ENCODE data around the gene RTL9. TPM values are rescaled to one million over a fixed set of nuclear protein-coding genes. Genes with fewer than 3 reads are reported as not detected.
"Not testable (repeated sequence)": the region's sequence is repeated elsewhere in the genome, so short reads cannot be mapped to it uniquely, and the experiment has no call there.

Gene RTL9
- total RNA-seq, 4 donors from 2014 or later: under 0.01 TPM; not detected in 3

DNA sequence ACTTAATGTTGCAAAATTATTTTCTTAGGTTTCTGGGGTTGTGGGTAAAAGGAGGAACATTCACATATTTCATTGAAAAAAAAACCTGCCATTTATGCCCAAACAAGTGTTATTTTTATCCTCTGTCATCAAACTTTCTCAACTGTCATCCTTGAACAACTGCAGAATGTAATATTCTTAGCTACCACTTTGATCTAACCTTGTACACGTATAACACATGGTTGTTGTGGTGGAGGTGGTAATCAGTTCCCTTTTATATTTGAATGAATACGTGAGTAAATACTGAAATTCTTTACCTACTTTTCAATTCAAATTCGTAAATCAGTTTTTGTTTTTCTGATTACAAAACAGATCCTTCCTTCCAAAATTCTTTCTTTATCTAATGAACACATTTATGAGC is 37.0 kb upstream of the RTL9 start:
- Histone ChIP-seq H3K4me3 (no peak overlapping the region), H3K4me1 (peaks cover 0 to 6% (median 0%) of the 10 kb centered on the region in 4 donors), H3K27ac (no peak overlapping the region), H3K36me3 (no peaks in the 10 kb centered on the region), H3K27me3 (no peaks in the 10 kb centered on the region), H3K9me3 (no peaks in the 10 kb centered on the region)
- in situ Hi-C loops (cut with MboI; ENCODE audit: low pct_ligation_motif_present in 1 of 4, low pct_unique_long_range_greater_than_20kb in 1 of 4, low sequenced_read_pairs in 3 of 4) (no loop called here), intact Hi-C loops (cut with DNase I; ENCODE audit: low total_unique reads) (no loop called here)
- 48% methylated on average over 3 of the region's 3 CpGs; no CpG with 5 or more reads in 1 of the 2 donors for WGBS, 2 donors (ENCODE audit: low coverage in 1 of 2)
- TF ChIP-seq, protein P1, sequence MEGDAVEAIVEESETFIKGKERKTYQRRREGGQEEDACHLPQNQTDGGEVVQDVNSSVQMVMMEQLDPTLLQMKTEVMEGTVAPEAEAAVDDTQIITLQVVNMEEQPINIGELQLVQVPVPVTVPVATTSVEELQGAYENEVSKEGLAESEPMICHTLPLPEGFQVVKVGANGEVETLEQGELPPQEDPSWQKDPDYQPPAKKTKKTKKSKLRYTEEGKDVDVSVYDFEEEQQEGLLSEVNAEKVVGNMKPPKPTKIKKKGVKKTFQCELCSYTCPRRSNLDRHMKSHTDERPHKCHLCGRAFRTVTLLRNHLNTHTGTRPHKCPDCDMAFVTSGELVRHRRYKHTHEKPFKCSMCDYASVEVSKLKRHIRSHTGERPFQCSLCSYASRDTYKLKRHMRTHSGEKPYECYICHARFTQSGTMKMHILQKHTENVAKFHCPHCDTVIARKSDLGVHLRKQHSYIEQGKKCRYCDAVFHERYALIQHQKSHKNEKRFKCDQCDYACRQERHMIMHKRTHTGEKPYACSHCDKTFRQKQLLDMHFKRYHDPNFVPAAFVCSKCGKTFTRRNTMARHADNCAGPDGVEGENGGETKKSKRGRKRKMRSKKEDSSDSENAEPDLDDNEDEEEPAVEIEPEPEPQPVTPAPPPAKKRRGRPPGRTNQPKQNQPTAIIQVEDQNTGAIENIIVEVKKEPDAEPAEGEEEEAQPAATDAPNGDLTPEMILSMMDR (IDR thresholded peaks at IDR 0.05): no peak
- TF ChIP-seq POLR2A (IDR thresholded peaks at IDR 0.05): no peak
- no peak for TF ChIP-seq EP300 (IDR thresholded peaks at IDR 0.05; ENCODE audit: low read depth)
- no peak for TF ChIP-seq POLR2AphosphoS5 (IDR thresholded peaks at IDR 0.05)
- DNase-seq: no peak

DNA sequence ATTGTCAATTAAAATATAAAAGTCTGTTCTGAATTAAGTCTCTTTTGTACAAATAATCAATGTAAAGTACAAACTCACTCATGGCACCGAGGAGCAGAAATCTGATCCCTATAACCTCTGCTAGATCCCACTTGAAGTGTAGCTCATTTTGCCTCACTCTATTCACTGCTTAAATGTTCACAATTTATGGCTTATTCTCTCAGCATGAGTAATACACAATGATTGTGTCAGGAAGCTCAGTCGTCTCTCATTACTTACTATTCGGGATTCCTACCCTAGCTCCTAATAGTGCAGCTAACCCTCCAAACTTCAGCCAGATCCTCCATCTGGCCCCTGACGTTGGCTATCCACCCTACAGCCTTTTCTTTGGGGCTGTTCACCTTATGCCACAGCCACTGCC is 36.0 kb upstream of the RTL9 start:
- Histone ChIP-seq H3K27ac (no peak overlapping the region), H3K36me3 (no peaks in the 10 kb centered on the region), H3K27me3 (no peaks in the 10 kb centered on the region), H3K4me1 (peaks cover 0 to 6% (median 0%) of the 10 kb centered on the region in 4 donors), H3K9me3 (no peaks in the 10 kb centered on the region), H3K4me3 (no peak overlapping the region)
- DNase-seq: no peak
- intact Hi-C loops (cut with DNase I; ENCODE audit: low total_unique reads): no loop called here
- 48% methylated on average over 4 of the region's 4 CpGs; no CpG with 5 or more reads in 1 of the 2 donors for WGBS, 2 donors (ENCODE audit: low coverage in 1 of 2)
- TF ChIP-seq POLR2A (IDR thresholded peaks at IDR 0.05) (no peak), POLR2AphosphoS5 (IDR thresholded peaks at IDR 0.05) (no peak), EP300 (IDR thresholded peaks at IDR 0.05; ENCODE audit: low read depth) (no peak)
- TF ChIP-seq, protein P1 (IDR thresholded peaks at IDR 0.05): no peak
- in situ Hi-C loops (cut with MboI; ENCODE audit: low pct_ligation_motif_present in 1 of 4, low pct_unique_long_range_greater_than_20kb in 1 of 4, low sequenced_read_pairs in 3 of 4): no loop called here

DNA sequence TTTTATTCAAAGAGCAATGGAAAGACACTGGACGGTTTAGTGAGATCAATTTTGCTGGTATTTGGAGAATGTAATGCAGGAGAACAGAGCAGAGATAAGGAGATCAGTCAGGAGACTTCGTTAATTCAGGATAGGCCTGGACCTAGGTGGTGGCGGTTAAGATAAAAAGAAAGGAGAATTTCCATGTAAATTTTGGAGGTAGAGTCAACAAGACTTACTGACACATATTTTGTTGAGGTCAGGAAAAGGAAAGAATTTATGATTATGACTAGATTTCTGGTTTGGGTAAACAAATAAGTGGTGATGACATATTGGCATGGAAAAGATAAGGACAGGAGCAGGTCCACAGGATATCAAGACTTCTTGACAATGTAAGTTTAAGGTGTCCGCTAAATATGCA is 31.9 kb upstream of the RTL9 start:
- Histone ChIP-seq H3K4me1 (no peaks in the 10 kb centered on the region), H3K27me3 (no peaks in the 10 kb centered on the region), H3K36me3 (no peaks in the 10 kb centered on the region), H3K9me3 (no peaks in the 10 kb centered on the region), H3K4me3 (no peak overlapping the region), H3K27ac (no peak overlapping the region)
- intact Hi-C loops (cut with DNase I; ENCODE audit: low total_unique reads): no loop called here
- no peak for TF ChIP-seq POLR2A (IDR thresholded peaks at IDR 0.05)
- TF ChIP-seq POLR2AphosphoS5 (IDR thresholded peaks at IDR 0.05): no peak
- TF ChIP-seq, protein P1 (IDR thresholded peaks at IDR 0.05): no peak
- TF ChIP-seq EP300 (IDR thresholded peaks at IDR 0.05; ENCODE audit: low read depth): no peak
- in situ Hi-C loops (cut with MboI; ENCODE audit: low pct_ligation_motif_present in 1 of 4, low pct_unique_long_range_greater_than_20kb in 1 of 4, low sequenced_read_pairs in 3 of 4): no loop called here
- no peak for DNase-seq
- 79 to 94% methylated on average over 2 to 4 of the region's 4 CpGs for WGBS, 2 donors (ENCODE audit: low coverage in 1 of 2)

DNA sequence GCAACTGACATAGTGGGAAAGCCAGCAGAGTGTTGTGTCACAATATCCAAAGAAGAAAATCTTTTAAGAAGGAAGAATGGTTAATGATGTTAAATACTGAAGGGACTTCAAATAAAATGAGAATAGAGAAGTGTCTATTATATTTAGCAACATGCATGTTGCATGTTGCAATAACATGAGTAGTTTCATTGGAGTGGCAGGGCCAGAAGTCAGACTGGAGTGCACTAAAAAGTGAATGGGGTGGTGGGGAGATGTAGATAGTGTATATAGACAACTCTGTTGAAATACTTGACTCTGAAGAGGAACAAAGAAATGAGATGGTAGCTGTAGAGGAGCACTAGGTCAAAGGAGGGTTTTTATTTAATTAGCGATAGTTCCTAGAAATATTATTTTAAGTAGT is 31.3 kb upstream of the RTL9 start:
- no peak overlapping the region for H3K27ac ChIP-seq
- no peak overlapping the region for H3K4me3 ChIP-seq
- no peaks in the 10 kb centered on the region for H3K27me3 ChIP-seq
- no peaks in the 10 kb centered on the region for H3K9me3 ChIP-seq
- no peak for DNase-seq
- H3K4me1 ChIP-seq: no peaks in the 10 kb centered on the region
- TF ChIP-seq POLR2A (IDR thresholded peaks at IDR 0.05) (no peak), POLR2AphosphoS5 (IDR thresholded peaks at IDR 0.05) (no peak), EP300 (IDR thresholded peaks at IDR 0.05; ENCODE audit: low read depth) (no peak)
- TF ChIP-seq, protein P1 (IDR thresholded peaks at IDR 0.05): no peak
- intact Hi-C loops (cut with DNase I; ENCODE audit: low total_unique reads) (no loop called here), in situ Hi-C loops (cut with MboI; ENCODE audit: low pct_ligation_motif_present in 1 of 4, low pct_unique_long_range_greater_than_20kb in 1 of 4, low sequenced_read_pairs in 3 of 4) (no loop called here)
- no peaks in the 10 kb centered on the region for H3K36me3 ChIP-seq
- WGBS, 2 donors (ENCODE audit: low coverage in 1 of 2): 88 to 100% methylated on average over 1 of the region's 1 CpG

DNA sequence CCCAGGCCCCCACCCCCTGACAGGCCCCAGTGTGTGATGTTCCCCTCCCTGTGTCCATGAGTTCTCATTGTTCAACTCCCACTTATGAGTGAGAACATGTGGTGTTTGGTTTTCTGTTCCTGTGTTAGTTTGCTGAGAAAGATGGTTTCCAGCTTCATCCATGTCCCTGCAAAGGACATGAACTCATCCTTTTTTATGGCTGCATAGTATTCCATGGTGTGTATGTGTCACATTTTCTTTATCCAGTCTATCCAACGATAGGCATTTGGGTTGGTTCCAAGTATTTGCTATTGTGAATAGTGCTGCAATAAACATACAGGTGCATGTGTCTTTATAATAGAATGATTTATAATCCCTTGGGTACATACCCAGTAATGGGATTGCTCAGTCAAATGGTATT is 30.0 kb upstream of the RTL9 start:
- intact Hi-C loops (cut with DNase I; ENCODE audit: low total_unique reads); DNase-seq; H3K4me1 ChIP-seq; in situ Hi-C loops (cut with MboI; ENCODE audit: low pct_ligation_motif_present in 1 of 4, low pct_unique_long_range_greater_than_20kb in 1 of 4, low sequenced_read_pairs in 3 of 4); H3K27ac ChIP-seq; H3K9me3 ChIP-seq; H3K27me3 ChIP-seq; H3K4me3 ChIP-seq; H3K36me3 ChIP-seq: not testable (repeated sequence)
- WGBS, 2 donors (ENCODE audit: low coverage in 1 of 2): 44% methylated on average over 1 of the region's 1 CpG; no CpG with 5 or more reads in 1 of the 2 donors
